Adipose tissue (tissue), 3 donors: ENCODE measurements around the gene FUT1. TPM values are rescaled to one million over a fixed set of nuclear protein-coding genes. Genes with fewer than 3 reads are reported as not detected.

ENCODE experiments used
- H3K27ac ChIP-seq: one replicate; pipeline ENCODE4 v1.5.1; 2013; ENCODE audit warnings: low read depth, low read length
- WGBS, 3 donors: extraction: QIAGEN DNeasy Blood & Tissue Kit; methylation state at CpG; one replicate each; pipeline ENCODE4 v1.1.7; 2013; 5-methylcytosine and 5-hydroxymethylcytosine counted together
- polyA plus RNA-seq, 3 donors: library from polyadenylated mRNA; stranded (reverse); fragments of 200-250 nt; gene quantifications; one replicate each; pipeline ENCODE4 v1.2.3, GENCODE V29; 2013
- donor health status: healthy with polysubstance abuse.
- donor health status: Bipolar disorder and iron deficiency.
- donor health status: healthy.

The FUT1 gene
- polyA plus RNA-seq, 3 donors = 2.7 to 4.8 (median 3.5) TPM

- no peak within 1 kb of the TSS for H3K27ac ChIP-seq
- WGBS, 3 donors = 9 to 19% (median 10%) methylated on average over 31 of the region's 31 CpGs
Observed at GRCh38 chr19:48746738-48747575, 5.5 kb downstream of the FUT1 start, which contains the start of gene IZUMO1. Gene IZUMO1, minus strand, starts transcription at chr19:48746909. Its CDS starts 1,050 bp downstream, at chr19:48745859.

DNA sequence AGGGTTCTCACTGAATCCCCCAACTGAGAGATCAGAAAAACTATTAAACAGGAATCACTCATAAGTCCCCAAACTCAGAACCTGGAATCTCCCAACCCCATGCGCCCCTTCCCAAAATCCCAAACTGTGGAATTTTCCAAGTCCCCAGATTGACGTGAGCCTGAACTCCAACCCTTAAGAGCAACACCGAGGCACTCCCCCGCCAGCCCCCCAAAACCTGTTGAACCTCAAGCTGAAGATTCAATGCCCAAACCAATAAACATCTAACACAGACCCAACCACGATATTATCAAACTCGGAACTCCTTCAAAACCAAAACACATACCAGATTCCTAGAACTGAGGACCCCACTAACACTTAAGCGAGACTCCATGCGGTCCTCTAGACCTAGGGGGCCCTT is 6.3 kb downstream of the FUT1 start:
- no peak overlapping the region for H3K27ac ChIP-seq

DNA sequence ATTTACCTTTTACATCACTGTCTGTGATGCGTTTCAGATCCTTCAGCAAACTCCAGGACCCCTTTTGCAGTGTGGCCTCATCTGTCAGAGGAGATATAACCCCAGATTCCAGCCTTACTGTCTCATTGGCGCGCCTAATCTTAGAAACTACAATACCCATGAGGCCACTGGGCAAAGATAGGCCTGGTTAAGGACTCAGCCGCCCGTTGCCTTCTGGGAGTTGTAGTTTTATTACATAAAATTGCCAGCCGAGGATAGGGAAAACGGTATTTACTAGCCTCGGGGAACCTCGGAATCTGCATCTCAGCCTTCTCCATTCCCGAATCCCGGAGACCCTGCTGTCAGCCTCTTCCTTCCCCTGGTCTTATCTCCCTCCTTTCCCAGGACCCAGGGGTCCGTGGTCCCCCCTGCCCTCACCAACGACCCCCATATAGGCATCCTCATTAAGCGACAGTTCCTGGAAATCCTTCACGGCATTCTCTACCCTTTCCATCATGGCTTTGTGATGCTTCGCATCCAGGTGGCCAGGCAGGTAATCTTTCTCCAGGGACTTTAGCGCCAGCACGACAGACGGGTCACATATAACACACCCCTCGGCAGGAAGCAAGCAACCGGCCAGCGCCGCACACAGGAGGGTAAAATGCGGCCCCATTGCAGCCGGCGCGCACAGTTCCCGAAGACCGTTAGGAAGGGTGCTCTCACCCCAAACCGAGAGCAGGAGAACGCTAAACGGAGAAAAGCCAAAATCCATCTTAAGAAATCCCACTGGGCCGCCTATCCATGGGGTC is 7.0 kb downstream of the FUT1 start:
- no peak overlapping the region for H3K27ac ChIP-seq
- WGBS, 3 donors = 37 to 38% (median 38%) methylated on average over 33 of the region's 33 CpGs

More for the DNA sequence above, 6.3 kb downstream of the FUT1 start:
- WGBS, 3 donors = 77 to 83% (median 78%) methylated on average over 8 of the region's 8 CpGs

GRCh38 chr19:48742096-48742495 is 10.3 kb downstream of the FUT1 start:
- H3K27ac ChIP-seq = peak overlapping the region; percentile 6
- WGBS, 3 donors = 88 to 94% (median 92%) methylated on average over 11 of the region's 11 CpGs

GRCh38 chr19:48741129-48741999 is 11.1 kb downstream of the FUT1 start:
- H3K27ac ChIP-seq = peak overlapping the region; percentile 6
- WGBS, 3 donors = 27 to 40% (median 35%) methylated on average over 35 of the region's 35 CpGs

DNA sequence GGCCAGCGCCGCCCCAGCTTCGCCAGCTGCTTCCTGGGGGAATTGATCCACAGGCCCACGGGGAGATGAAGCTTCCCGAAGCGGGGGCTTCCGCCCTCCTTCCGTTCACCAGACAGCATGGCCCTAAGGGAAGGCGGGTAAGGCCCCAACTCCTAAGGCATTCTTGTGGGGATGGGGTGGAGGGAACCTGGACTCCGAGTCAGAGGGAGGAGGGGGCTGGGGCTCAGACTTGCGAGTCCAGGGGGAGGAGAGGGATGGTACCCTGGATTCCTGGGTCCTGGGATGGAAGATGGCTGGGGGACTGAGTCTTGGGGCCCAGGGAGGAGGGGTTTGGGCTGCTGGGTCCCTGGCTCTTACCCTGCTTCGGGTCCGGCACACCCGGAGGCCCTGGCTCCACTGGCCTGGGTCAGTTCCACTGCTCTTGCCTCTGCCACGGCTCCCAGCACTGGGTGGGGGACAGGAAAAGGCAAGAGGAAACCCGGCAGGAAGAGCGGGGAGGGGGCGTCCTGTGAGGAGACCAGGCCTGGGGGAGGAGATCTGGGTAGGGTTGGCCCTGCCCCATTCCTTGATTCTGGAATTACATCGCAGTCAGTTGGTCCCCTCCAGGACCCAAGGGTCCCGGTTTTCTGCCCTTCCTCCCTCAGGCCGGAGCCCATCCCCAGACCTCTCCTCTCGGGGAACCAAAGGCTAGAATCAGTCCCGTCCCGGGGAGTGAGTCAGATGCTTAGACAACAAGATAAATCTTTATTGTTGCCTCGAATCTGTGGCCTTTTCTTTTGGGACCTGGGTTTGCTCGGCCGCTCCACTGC is 12.1 kb downstream of the FUT1 start, which contains the start of gene RASIP1:
TSS of gene RASIP1 (minus strand) at position 447 of the 809 bp plus-strand sequence. CDS start at position 119, 328 bp downstream.
- 20 to 40% (median 39%) methylated on average over 27 of the region's 27 CpGs for WGBS, 3 donors
- H3K27ac ChIP-seq = no peak within 1 kb of the TSS

DNA sequence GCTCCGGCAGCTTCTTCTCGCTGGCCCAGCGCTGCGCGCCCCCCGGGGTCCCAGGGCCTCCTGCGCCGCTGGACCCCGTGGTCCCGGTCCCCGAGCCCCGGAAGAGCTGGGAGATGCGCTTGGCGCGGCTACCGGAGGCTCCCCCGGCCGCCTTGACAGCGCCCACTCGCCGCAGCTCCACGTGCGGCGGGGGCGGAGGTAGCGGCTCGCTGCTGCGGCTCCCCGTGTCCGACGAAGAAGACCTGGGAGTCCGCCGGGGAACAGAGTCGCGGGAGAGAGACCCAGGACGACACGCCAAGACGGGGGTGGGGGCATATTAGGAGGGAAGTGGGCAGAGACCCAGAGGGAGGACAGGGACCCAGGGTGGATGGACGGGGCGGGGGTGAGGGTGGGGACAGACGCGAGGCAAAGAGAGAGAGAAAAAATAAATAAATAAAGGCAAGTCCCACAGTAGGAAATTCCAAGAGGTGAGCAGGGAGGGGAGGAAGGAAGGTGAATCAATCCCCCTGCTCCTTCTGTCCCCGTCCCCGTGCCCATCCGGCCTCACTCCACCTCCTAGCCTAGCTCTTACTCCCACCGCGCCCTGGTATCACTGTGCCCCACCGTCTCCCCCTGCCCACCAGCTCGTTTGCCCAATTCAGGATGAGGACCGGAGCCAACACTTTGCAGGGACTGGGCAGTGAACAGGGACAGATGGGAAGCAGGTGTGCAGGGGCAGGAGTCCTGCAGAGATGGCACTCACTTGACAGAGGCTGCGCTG is 12.9 kb downstream of the FUT1 start:
- 5 to 13% (median 9%) methylated on average over 36 to 51 of the region's 51 CpGs for WGBS, 3 donors
- no peak overlapping the region for H3K27ac ChIP-seq

DNA sequence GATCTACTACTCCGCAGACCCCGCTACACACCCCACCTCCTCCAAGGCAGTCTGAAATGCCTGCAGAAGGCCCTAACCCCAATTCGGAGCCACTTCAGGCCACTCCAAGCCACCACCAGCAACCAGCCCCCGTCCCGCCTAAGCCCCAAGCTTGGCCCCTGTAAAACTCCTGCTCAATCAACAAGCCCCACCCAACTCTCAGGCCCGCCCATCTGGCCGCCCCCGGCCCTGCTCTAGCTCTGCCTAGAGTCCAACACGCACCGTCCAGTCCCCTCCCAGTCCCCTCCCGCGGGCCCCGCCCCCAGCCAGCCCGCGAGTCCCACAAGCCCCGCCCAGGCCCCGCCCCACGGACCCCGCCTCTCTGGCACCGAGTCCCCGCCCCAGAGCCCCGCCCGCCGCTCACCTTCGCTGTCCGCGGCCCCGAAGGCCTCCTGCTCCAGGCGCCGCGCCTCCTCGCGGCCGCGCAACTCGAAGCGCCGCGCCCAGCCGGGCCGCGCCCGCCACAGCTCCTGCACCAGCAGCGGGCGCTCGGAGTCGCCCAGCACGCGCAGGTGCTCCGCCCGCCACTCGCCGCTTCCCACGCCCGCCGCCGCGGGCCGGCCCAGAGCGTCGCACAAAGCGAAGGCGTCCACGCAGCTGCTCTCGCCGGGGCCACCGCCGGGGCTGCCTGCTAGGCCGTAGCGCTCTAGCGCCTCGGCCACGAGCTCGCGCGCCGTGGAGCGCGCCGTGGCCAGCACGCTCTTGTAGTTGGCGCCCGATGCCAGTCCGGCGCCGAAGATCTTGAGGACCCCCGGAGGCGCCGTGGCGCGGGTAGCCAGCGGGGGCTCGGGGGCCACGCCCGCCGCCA is 13.7 kb downstream of the FUT1 start:
- WGBS, 3 donors = 1 to 3% (median 2%) methylated on average over 53 to 95 of the region's 96 CpGs
- no peak overlapping the region for H3K27ac ChIP-seq

GRCh38 chr19:48737360-48737998 is 15.0 kb downstream of the FUT1 start:
- 37 to 63% (median 59%) methylated on average over 22 of the region's 22 CpGs for WGBS, 3 donors
- no peak overlapping the region for H3K27ac ChIP-seq

- whole genome bisulfite sequencing, 3 donors = 61 to 69% (median 65%) methylated on average over 36 to 38 of the region's 38 CpGs
- H3K27ac ChIP-seq = no peak overlapping the region
Observed at GRCh38 chr19:48735031-48735615, 17.3 kb downstream of the FUT1 start.

DNA sequence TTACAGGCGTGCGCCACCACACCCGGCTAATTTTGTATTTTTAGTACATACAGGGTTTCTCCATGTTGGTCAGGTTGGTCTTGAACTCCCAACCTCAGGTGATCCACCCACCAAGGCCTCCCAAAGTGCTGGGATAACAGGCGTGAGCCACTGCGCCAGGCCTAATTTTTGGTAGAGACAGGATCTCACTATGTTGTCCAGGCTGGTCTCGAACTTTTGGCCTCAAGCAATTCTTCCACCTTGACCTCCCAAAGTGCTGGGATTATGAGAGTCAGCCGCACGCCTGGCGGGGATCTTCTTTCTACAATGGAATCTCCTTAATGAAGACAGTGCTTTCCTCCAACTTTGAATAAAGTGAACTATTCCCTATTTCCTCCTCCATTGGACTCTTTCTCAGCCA is 17.8 kb downstream of the FUT1 start:
- no peak overlapping the region for H3K27ac ChIP-seq
- WGBS, 3 donors = 95 to 97% (median 95%) methylated on average over 6 to 9 of the region's 9 CpGs

- H3K27ac ChIP-seq = no peak overlapping the region
- WGBS, 3 donors = 85 to 87% (median 85%) methylated on average over 4 of the region's 4 CpGs
Observed at GRCh38 chr19:48731452-48731851, 21.0 kb downstream of the FUT1 start.

GRCh38 chr19:48728911-48729664 is 23.4 kb downstream of the FUT1 start:
- 69 to 75% (median 74%) methylated on average over 63 to 77 of the region's 77 CpGs for WGBS, 3 donors
- peak overlapping the region; percentile 6 for H3K27ac ChIP-seq

DNA sequence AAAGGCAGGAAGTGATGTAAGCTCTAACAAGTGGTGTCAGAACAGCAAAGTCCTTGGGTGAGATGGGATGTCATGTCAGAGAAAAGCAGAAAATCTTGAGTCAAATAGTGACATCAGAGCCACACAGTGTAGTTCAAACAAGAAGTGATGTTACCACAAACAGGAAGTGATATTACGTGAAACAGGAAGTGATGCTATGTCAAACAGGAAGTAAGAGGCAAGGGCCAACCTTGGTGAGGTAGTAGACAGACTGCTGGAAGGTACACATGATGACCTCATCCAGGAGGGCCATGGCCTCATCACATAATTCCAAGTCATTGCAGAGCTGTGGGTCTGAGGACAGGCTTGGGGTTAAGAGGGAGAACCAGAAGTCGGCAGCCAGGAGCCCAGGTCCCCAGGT is 25.9 kb downstream of the FUT1 start:
- 51 to 80% (median 65%) methylated on average over 2 of the region's 2 CpGs for WGBS, 3 donors
- H3K27ac ChIP-seq = no peak overlapping the region
